ENCODE measurements around the gene LOXL4.

LOXL4 gene

DNA sequence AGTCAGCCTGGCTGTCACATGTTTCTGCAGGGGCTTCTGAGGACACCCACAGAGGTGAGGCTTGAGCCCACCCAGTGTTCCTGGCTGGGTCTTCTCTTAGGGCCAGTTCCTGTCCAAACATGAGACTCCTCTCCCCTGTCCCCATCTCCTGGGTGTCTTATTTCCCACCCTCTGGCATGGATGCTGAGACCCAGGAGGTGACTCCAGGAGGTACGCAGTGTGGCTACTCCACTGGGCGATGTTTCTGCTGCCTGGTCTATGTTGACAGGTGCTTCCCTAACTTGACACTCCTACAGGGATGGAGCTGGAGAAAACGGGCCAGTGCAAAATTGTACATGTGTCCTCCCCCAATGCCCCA lies 26.3 kb upstream of the LOXL4 start:
- no peak for DNase-seq

DNA sequence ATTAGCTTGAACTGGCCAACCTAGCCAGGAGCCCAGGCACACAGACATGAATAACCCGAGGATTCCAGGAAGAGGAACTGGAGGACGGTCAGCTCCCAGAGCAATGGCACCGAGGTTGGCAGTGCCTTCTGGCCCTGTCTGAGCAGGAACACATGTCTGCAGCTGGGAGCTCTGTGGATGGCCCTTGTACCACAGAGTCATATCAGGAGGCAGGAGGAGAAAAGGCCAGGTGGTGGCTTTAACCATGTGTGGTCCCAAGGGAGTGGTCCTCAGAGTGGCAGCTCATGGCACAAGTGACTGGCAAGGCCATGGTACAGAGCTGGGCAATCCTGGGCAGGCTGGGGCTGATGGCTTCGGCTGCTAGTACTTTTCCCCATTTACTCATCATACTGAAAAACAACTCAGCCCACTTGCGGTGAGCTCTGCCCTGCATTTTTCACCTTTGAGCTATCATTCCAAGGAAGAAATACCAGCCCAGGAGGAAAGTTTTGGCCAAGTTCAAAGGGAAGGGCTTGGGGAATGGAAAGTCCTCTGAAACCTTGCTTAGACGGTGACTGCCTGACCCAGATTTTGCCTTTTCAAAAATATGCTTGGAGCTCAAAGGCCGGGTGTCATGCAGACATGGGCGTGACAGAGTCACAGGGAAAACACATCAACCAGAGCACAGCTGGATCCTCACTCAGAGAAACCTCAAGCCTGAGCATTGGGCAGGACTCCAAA lies 25.7 kb upstream of the LOXL4 start:
- no peak for DNase-seq

DNA sequence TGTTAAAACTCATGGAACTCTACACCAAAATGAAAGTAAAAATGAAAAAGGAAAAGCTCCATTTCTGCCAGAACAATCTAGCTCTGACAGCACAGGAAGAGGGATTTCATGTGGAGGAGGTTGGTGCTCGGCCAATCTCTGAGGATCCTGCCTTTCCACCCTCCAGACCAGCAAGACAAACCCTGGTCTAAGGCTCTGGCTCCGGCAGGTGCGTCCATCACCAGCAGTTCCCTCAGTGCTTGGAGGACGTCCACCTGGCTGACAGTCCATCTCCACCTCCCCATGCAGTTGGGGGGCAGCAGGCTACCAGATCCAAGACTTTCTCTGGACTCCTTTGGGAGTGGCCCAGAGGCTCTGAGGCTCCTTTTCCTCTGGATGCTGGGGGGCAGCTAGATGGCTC lies 25.0 kb upstream of the LOXL4 start:
- DNase-seq = no peak

DNA sequence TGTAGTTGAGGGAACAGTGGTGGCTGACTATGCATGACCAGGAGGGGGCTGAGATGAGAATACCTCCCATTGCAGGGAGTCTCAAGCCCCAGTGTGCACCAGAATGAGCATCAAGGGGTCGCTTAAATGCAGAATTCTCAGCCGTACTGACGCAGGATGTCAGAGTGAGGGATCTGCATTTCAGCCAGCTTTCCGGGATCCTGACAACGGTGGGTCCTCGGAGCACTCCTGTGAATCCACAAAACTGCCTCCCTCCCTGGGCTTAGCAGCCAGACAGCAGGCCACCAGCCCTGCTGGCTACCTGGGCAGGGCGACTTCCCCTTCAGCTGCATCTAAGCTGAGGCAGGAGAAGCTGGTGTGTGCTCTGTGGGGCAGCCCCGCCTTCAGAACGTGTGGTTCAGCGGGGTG lies 21.8 kb upstream of the LOXL4 start:
- DNase-seq = no peak

DNA sequence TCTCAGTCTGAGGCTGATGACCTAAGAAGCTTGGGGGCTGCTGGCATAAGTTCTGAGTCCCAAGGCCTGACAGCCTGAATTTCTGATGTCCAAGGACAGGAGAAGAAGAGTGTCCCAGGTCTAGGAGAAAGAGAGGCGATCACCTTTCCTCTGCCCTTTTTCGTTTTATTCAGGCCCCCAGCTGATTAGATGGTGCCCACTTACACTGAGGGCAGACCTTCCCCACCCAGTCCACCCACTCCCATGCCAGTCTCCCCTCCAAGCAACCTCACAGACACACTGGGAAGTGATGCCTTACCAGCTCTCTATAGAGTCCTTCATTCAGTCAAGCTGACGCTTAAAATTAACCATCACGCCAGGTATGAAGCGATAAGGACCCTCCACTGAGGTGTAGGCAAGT lies 19.3 kb upstream of the LOXL4 start:
- DNase-seq = no peak

DNA sequence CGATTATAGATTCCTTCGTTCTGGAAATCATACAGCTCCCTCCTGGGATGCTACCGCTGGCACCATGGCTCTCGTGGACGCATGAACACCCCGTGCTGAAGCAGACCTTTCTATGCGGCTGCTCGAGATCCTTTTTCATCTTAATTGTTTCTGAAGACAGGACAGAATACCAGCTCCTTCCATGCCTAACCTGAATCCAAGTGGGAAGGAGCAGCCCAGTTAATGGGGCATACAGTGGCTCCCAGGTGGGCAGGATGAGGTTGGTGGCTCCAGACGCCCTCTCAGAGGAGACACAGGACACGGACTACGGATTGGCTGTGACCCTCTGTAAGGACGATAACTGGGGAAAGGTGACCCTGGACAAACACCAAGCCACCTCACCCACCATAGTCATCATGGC lies 18.4 kb upstream of the LOXL4 start:
- DNase-seq = no peak

DNA sequence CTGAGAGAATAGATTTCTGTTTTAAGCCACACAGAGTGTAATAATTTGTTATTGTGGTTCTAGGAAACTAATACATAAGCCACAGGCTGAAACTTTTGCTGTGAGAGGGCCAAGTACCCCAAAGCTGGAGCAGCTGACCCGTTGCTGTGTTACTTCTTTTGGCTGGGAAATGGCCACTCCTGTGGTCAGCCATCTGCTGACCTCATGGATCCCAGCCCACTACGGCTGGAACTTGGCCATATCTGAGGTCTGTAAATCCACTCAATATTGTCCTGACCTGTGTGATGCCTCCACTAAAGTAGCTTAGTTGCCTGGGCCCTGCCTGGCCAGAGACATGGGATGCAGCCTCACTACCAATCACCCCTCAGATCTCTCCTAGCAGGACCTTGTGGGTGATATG lies 17.4 kb upstream of the LOXL4 start:
- DNase-seq = no peak

DNA sequence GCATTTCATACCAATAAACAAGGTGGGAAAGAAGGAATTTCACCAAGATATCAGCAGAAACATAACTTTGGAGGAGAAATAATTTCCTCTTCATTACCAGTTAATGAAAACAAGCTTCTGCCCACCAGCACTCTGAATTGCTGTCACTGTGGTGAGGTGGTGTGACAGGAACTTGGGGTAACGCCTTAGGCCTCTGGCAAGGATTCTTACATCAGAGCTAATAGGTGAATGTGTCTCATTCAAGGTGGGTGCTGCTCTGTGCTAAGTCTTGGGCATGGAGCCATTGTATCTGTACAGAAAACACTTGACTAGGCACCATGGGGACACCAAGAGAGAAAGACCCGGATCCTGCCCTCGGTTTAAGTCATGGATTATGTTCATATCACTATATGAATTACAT lies 8.3 kb upstream of the LOXL4 start:
- DNase-seq = no peak

DNA sequence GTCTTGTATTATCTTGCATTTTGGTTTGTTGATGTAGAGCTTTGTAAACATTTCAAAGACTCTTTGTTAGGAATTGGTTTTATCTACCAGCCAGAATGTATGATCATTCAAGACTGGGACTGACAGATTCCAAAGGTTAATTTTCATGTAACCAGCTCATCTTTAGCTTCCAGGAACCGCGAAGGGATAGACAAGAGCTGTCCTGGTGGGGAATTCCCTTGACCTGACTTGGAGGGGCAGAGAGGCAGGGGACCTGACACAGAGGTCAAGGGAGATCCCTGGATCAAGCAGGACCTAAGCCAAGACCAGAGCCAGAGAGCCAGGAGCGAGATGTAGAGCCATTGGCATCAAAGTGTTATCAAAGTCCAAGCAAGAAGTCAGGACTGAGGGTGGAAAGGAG lies 6.6 kb upstream of the LOXL4 start:
- DNase-seq = no peak

DNA sequence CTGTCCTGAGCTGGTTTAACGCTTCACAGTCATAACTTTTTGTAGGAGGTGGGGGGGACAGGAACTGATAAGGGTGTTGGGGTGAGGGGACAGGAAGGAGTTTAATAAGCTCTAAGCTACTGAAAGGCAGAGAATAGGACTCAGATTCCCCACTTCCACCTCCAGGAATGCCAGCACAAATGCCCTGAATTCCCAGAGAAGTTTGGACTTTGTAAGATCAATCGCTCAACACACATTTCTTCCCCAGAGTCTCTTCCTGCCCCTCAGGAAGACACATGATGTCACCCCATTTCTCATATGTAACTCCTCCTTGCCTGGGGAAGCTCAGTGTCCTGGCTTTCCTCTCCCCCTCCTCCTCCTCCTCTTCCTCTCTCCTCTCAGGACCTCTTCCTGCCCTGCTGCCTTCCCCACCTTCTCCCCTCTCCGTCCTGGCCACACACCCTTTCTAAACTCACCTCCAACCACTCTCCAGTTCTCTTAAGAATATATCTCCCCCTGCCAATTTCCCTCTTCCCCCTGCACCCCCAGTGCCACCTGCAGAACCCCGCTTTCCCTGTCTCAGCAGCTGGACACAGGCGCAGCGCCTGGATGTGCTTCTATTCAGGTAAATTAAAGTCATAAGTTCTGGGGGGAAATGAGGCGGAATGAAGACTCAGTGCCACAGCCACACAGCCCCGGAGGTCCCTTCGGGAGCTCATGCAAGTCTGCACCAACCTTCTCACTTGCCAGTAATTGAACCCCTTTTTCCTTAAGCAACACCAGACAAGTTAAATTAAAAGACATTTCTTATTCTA lies 5.3 kb upstream of the LOXL4 start:
- DNase-seq = no peak

DNA sequence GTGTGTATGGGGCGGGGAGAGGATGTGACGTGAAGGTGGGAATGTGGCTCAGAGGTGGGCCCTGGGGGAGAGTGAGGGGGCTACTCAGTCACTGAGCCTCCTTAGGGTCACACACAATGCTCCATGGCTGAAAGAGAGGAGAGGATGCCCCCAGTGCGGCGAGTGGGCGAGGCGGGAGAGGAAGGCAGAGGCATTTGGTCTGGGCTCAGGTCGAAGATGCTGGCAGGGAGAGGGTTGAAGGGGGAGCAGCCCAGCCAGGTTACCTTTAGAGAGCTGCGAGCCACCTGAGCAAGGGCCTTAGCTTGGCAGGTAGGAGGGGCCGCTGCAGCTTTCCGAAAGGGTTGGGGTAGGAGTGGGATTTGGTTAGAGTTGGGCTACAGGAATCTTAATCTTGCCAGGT lies 4.7 kb upstream of the LOXL4 start:
- DNase-seq = no peak

DNA sequence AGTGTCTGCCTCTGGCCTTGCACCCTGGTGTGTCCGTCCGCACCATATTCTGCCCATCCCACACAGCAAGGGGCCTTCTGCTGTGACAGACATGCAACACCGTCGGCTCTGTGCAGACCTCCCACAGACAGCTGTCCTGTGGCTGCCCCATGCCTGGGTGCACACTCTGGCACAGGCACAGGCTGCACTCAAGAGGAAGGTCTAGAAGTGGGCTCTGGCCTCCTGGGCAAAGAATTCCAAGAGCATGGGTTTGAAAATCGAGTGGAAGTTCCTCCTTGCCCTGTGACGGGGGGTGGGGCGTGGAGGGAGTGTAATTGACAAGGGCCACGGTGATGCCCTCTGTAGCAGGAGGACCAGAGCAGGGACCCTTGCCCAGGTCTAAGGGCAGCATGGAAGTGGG lies 4.3 kb upstream of the LOXL4 start:
- DNase-seq = no peak

DNA sequence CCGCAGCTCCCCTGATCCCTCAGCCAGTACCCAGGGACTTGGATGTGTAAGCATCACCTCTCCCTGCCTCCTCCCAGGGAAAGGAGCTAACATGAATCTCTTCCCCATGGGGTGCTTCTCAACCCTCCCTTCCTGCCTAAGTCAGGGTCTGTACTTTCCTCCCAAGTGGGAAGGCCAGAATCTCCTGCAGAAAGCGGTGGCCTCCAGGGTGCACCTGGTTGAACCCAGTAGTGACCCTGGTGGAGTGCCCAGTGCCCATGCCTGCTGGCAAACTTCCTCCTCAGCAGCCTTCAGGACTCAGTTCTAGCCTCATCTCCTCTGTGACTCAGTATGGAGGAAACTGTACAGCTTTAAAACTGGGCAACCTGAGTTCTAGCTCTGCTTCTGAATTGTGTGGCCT lies 2.8 kb upstream of the LOXL4 start:
- no peak for DNase-seq

DNA sequence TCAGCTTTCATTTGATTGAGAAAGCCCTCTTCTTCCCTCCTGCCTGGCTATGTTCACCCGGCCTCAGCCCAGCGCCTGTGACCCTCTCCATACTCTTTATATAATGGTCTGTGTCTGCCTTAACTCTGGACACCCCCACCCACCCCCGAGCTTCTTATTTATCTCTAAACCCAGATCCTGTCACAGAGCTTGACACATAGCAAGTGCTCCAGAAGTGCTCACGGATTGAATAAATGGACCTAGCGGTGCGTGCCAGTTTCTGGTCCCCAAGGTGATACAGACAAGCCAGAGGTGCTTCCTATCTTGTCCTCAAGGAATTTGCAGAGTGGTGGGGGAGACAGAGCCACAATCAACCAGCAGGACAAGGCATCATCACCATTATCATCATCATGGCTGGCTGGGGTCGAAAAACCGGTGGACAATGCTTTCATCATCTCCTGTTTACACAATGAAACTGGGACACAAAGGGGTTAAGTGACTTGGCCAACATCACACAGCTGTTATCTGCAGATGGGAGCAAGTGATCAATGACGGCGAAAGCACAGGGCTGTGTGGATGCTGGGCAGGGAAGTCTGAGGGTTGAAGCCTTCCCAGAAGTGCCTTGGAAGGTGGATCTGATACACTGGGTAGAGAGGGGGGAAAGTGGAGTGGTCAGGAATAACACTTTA lies 2.2 kb upstream of the LOXL4 start:
- no peak for DNase-seq

DNA sequence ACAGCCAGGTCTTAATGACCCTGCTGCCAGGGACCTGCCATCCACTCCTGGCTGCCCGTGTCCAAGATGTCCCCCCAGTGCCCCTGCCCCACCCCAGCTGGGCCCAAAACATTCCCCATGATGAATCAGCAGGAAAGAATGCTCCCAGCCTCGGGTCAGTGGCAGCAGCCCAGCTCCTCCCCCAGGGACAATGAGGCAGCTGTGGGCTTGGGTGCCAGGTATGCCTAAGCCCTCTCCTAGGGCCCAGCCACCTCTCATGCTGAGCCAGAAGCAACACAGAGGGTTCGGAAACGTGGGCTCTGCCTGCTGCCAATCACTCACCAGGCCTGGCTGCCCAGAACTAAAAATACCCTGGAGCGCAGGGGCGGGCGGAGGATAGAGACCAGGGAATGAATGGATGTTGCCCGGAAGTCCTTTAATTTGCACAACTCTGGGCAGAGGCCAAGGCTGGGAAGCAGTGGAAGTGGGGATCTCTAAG lies 1.5 kb upstream of the LOXL4 start:
- DNase-seq = no peak

DNA sequence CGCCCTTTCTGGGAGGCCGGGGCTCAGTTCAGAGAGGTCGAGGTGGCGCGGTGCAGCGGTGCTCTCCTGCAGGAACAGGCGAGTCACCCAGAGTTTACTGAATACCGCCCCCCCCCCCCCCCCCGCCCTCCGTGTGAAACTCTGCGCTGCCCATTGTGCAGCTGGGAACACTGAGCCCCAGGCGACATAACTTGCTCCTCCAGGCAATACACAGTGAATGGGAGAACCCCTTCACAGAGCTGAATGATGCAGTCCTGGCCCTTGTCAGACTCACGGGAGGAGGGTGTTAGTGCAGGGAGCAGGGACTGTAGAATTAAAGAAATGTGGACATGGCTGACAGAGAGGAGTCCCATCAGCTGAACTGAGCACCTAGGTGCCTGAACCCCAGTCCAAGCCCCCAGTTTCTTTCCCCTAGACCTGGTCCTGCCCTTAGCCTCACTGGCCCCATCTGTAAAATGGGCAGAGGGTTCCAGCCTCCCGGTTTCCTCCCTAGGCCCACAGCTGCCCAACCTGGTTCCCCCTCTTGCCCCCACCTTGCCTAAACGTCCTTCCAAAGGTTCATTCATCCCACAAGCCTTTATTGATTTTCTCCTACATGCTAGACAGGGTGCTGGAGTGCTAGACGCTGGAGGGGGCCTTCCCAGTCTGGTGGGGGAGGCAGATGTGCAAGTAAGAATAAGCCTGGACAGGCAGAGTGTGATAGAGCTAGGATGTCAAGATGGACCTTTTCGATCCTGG lies 869 bp upstream of the LOXL4 start:
- DNase-seq = no peak

DNA sequence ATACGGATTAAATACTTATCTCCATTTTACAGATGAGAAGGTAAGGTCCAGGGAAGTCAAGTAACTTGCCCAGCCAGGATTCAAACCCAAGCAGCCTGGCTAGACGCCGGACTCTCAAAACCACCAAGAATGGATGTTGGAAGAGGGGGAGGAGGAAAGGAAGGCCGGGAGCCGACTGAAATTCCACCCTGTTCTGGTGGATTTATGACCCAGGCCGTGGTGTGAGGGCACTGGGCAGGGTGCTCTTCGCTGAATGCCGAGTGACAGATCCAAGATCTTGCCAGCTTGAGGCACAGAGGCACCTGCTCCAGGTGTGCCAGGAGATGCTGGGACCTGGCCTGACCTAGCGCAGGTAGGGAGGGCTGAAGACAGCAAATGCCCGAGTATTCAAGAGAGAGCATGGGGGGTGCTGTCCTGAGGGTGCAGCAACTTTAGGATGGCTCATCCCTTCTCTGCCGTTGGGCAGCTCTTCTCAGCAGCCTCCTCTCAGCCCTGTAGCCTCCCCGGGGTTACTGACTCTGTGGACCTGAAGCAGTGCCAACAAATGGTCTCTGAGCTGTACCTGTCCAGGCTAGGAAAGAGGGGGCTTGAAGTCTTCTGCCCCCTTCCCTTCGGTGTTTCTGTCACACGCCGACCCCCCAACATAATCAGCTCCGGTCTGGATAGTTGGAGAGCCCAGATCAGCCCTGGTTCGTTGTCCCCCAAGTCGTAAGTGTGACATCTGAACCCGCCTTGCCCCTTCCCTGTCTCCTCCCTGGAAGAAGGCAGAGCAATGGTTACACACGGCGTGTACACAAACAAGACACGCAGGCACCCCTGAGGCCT lies 713 bp downstream of the LOXL4 start:
- no peak for DNase-seq

DNA sequence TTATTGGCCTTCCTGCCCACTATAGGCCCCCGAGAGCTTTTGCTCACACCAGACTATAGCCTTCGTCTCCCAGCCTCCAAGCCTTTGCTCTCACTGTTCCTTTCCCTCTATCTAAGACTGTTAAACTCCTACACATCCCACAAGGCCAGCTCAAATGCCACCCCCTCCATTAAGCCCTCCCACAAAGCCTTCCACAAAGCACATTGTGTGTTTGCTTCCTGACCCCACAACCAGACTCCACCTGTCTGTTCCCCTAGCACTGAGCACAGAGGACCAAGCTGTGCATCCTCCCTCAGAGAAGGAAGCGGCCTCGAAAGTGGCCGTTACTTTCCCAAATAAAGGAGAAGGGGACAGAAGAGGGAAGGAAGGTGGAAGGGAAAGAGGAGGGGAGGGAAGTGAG lies 1.3 kb downstream of the LOXL4 start:
- no peak for DNase-seq

DNA sequence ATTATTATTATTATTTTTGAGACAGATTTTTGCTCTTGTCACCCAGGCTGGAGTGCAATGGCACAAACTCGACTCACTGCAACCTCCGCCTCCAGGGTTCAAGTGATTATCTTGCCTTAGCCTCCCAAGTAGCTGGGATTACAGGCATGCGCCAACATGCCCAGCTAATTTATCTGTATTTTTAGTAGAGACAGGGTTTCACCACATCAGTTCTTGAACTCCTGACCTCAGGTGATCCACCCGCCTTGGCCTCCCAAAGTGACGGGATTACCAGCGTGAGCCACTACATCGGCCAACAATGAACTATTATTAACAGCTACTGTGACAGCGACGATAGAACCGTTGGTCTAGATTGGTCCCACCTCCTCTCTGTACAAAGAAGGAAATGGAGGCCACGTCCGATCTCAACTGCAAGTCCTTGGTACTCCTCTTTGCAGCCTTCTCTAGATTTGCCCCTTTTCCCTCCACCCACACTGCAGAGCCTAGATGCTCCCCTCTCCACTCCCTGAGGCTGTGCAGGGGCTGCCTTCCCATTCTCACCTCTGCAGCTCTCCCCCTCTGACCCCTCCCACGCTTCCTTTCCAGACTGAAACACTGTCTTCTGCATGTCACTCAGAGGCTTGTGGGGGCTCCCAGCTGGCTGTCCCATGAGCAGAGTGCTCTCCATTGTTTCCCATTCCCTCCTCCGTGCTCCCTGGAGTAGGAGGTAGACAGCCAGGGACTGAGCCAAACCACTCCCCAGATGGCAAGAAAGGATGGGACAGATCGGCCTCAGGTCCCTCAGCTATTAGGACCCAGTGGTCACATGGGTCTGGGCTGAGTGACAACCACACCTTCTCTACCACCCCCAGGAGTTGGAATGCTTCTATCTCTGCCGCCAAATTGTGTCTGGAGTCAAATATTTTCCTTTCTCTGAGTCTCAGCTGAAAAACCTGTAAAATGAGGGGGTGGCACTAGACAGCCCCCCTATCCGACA lies 2.3 kb downstream of the LOXL4 start:
- no peak for DNase-seq

DNA sequence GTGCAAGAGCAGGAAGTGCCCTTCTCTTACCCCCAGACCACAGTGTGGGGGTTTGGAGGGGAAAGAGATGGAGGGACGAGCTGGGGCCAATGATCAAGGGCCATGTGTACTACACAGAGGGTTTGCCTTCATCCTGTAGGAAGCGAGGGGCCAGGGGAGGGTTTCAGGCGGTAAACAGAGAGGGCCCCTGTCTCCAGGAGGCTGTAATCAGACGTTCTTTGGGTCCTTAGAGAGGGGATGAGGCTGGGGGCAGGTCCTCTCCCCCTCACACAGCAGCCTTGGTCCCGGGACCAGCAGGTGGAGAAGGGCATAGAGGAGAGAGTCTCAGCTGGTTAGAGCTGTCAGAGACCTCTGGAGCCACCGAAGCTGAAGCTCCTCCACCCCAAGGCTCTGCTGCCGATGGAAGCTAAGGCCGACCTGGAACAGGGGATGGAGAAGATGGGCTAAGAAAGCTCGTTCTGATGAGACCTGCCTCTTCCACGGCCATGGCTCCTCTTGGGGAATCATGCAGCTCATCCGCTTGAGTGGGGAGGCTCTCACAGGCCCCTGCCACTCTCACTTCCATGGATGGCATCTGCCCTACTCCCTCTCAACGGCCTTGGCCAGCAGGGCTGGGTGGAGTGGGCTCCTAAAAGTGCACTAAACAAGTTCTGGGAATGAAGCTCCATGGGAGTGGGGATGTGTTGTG lies 3.5 kb downstream of the LOXL4 start:
- no peak for DNase-seq

DNA sequence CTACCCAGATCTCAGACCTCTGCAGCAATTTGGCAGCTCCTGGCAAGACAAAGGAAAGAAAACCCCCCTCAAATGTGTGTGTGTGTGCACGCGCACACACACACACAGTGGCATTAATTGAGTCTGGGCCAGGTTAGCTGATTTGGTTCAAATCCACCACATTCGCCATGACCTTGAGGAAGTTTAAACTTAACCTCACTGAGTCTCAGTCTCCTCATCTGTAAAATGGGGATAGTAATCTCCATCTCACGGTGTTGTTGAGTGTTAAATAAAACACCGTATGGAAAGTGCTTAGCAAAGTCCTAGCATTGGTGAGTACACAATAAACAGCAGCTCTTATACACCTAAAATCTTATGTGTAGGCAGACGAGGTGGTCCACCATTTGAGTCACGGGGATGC lies 4.9 kb downstream of the LOXL4 start:
- DNase-seq = no peak

Measured in activated CD8-positive, alpha-beta memory T cell treated with anti-CD3 and anti-CD28 coated beads, Interleukin-2, amount 50 U/mL, for 4 hours (primary cell).